ENCODE data around the gene FNDC3B.

FNDC3B gene

DNA sequence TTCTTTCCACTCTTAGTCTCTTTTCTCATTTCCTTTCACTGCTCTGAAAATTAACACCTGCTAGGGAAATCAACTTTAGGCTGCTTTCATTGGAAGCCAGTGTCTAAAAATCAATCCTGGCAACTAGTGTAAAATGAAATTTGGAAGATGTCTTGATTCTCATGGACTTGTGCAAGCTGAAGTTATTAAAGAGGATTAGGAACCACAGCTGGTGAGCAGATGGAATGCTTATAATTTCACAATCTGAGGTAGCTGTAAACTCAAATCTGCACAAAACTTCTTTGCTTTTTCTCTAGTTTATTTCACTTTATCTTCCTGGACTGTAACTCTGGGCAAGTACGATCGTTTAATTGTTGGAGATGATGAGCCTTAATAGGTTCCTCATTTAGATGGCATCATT, 233.3 kb downstream of the FNDC3B start:
- no peak for DNase-seq

DNA sequence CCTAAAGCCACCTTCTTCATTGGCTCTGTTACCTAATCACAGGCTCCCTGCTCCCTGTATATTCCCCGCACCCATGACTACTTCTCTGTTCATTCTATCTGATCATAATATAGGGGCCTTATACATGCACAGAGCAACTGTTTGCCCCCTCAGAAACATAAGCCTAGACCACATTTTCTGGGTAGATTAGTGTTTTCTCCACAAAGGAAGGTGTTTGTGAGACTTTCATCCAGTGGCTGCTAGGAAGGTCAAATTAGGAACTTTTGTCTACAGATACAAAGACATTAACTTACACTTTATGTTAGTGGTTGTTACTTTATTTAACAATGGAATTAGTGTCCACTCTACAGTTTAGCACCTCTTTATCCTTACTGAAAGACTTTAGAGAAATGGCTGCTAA, 234.0 kb downstream of the FNDC3B start:
- no peak for DNase-seq

DNA sequence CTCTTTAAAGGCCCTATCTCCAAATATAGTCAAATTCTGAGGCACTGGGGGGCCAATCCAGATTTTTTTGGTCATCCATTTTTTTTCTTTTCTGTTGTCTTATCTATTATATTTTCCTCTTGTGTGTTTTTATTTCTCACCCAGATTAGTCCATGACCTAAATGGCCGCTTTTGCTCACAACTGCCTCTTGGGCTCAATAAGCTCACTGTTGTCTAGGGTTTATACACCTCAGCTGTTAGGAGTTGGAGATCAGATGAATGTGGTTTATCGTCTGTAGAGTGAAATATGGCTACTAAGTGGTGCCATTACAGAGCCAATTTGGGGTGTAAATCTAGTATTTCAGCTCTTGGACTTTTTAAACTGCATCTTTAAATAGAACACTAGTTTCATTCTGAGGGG, 235.5 kb downstream of the FNDC3B start:
- no peak for DNase-seq

DNA sequence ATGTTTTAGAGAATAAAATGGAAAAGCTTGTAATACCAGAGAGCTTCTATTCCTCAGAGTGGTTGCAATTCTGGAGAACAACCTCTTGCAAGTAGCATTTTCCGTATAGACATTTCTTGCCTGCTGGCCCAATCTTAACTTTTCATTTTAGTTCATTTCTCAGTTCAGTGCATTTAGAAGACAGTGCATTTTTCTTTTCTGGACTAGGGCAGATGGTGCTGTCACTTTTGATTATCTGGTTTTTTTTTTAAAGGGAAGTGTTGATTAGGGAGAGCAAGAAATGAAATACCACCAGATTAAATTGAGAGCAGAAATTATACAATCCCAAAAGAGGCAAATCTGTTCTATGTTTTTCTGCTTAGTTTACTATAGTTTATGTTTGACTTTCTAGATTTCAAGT, 236.2 kb downstream of the FNDC3B start:
- DNase-seq = no peak

DNA sequence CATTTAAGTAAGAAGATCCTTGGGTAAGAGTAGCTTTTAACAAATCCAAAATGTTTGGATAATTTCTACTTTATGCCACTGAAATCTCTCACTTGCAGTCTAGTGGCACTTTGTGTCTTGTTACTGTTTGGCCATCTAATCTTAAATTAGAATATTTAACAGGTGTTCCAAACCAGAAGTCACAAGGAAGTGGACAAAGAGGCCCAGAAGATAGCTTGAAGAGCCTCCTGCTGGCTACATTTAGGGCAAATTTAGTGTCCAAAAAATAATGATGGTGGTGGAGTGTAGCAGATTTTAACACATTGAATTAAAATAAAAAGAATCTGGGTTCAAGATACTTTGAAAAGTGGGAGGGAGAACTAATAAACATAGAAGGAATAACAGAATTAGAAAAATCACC, 236.7 kb downstream of the FNDC3B start:
- no peak for DNase-seq

DNA sequence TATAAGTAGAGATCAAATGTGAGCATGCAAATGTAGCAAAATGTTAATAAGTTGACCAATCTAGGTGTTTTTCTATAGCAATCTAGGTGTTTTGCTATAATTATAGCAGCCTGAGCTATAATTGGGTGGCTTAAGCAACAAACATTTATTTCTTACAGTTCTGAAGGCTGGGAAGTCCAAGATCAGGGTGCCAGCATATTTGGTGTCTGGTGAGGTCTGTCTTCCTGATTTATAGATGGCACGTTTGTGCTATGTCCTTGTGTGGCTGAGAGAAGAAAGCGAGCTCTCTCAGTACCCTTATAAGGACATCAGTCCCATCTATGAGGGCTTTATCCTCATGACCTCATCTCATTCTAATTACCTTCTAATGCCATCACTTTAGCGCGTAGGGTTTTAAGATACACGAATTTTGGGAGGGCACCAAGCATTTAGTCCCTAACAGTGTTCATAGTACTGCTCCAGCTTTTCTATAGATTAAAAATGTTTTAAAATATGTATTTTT, 237.8 kb downstream of the FNDC3B start:
- no peak for DNase-seq

DNA sequence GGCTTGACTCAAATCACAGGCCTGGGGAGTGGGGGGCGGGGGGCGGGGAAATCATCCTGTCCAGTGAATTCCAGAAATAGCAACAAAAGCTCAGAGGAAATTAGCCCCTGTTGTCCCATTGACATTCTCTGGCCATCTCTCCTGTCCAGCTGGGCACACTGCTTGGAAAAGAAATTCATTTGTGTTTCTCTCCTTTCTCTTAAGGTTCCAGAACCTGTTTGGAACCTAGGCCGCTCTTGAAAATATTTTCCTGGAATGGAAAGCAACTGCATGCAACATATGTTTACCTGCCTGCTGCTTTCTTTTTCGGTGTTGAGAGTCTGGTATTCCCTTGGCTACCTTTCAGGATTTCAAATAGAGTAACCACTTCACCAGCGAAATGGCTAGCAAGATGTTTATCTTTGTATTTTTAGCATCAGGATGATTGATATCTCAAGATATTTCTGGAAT, 239.8 kb downstream of the FNDC3B start:
- no peak for DNase-seq

DNA sequence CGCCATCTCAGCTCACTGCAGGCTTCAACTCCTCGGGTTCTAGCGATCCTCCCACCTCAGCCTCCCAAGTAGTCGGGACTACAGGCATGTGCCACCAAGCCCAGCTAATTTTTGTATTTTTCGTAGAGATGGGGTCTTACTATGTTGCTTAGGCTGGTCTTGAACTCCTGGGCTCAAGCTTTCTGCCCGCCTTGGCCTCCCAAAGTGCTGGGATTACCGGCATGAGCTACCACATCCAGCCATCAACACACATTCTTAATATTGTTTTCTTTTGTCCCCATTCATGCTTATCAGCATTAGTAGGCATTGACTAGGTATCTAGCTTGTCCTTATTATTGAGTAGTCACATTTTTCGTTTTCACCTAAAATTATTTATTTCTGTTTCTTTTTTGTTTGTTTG, 240.6 kb downstream of the FNDC3B start:
- DNase-seq = no peak

DNA sequence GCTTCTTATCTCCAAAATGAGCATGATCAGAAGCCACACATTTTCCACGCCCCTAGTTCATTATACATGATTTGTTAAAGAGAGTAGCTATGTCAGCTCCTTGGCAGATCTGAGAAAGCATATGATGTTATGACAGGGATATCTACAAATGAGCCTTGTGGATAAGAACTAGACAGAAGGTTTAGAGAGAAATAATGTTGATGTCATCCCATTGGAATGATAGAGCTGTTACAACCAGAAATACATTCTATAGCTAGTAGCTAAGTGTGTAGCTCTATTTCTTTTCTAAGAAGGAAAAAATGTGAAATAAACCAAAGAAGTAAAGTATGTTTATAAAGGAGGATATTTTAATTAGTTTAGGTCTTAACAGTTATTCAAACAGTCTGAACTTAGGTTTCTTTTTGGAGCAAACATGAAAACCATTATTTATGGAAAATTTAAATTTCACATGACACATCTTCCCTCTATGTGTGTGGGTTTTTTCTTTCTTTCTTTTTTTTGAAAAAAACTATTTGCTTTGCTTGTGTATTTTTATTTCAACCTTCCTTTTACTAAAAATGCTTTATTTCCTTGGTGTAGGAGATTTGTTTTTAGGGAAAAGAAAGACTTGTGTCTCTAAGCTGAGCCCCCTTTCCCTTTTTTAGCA, 241.2 kb downstream of the FNDC3B start:
- DNase-seq = no peak

DNA sequence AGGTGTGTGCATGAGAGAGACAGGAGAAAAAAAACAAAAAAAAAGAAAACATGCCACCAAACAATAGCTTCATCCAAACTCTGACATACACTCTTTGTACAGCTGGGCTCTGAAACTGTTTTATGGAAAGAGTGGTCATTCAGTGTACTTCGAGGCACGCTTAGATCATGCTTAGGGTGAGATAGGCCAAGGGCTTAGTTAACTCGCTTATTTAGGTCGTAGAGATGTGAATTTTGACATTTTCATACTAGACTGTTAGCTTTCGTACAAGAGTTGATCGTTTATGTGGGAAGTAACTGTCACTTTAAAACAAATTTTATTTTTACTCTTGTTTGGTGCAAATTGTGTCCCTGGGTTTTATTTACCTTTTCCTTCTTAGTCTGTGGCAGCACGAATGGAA, 242.5 kb downstream of the FNDC3B start:
- no peak for DNase-seq

DNA sequence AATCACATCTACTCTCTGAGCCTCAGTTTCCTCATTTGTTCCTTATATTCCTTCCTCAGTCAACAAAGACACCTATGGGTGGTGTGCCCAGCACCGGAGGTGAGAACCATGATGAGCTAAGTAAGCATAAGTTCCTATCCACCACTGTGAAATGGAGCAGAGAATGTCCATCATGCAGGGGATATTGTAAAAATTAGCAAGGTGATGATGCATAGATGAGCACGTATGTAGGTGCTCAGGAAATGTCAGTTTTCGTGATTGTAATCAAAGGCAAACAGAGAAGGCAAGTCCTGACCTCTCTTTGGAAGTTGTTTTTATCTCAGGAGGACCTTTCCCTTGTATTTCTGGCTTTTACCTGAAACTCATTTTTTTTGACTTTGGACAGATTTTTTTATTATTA, 243.5 kb downstream of the FNDC3B start:
- DNase-seq = no peak

DNA sequence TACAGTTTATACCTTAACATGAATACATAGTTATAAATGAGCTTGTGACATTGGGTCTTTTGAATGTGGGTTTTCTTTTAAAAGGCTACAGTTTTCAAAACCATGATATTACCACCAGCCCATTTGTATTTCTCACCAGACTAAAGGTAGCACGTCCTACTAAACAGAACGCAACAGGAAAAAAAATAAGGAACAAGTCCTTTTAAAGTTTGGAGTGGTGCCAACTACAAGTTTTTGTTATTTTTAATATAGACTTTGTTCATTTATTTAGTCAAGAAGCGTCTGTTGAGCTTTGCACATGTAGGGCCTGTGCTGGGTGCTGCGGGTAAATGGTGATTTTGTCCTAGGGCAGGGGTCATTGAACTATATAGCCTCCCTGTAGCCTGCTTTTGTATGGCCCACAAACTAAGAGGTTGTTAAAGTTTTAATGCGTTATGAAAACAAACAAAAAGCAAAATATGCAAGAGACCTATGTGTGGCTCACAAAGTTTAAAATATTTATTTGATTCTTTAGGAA, 244.5 kb downstream of the FNDC3B start:
- DNase-seq = no peak

DNA sequence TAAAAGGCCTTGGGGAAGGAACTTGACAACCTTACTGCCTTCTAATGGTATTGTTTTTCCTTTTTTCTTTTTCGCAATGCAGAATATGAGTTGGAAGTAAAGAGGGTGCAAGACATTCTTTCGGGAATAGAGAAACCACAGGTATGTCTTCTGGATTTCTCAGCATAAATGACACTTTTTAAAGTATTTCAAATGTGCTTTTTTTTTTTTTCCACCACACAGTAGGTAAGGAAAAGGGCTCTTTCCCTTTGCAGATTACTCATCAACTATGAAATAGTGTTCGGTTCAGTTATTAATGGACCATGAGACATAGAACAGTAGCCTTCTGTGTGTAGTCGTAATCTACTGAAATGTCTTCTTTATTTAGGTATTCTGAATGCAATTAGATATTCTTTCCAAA, 246.5 kb downstream of the FNDC3B start:
- DNase-seq = no peak

DNA sequence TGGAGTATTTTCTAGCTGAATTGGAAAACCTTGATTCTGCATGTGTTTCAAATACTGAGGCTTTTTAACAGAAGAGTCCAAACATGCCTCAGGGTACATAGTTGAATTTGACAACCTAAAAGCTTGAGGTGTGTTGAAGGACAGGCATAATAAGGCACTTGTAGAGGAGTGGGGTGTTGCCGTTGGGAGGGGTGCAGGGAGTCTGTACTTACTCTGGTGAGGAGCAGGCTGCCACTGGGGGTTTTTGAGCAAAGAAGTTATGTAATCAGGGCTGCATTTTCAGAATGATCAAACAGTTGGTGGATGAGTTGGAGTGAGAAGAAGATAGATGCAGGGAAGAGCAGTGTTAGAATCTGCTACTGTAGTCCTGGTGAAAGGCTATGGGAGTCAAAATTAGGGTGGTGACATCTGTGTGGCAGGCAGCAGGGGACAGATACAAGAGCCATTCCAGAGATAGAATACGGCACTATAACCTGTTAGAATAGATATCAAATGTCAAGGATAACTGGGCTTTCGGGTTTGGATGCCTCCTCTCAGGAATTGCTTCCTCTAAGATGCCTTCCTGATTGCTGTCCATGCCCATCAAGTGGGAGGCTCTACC, 247.3 kb downstream of the FNDC3B start:
- DNase-seq = no peak

DNA sequence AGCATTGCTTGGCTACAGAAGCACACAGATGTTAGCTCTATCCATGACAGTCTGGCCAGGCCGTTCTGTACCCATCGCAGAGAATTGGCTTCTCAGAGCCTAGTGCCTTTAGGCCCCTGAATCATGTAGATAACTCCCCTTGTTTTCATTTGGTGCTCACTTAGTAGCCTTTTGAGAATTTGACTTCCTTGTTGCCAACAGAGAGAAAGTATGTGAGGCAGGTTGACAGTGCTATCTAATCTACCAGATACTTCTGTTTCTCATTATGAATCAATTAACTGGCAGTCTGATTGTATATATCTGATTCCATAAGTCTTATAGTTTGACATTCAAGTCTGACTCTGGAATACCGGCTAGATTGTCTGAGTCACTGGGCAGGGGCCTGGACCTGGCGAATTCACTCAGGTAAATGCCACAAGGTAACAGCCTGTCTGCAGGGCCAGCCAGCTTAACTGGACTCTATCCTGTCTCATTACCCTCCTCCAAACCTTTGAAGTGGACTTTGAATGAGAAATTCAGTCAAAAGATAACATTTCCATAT, 248.6 kb downstream of the FNDC3B start:
- DNase-seq = no peak

DNA sequence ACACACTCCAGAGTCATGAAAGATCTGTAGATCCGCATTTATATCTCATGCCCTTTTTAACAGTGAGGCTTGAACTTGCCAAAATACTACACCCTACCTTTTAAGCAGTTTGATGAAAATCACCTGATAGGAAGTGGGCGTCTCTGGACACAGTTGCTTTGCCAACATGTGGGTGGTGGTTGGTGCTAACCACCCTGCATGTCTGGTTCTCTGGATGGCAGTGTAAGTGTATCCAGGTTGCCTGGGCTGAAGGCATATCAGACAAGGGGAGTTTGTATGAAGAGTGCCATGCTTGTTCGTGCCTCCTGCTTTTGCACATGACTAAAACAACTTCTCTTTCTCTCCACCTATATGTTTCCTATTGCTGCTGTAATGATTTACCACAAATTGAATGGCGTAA, 249.3 kb downstream of the FNDC3B start:
- DNase-seq = no peak

DNA sequence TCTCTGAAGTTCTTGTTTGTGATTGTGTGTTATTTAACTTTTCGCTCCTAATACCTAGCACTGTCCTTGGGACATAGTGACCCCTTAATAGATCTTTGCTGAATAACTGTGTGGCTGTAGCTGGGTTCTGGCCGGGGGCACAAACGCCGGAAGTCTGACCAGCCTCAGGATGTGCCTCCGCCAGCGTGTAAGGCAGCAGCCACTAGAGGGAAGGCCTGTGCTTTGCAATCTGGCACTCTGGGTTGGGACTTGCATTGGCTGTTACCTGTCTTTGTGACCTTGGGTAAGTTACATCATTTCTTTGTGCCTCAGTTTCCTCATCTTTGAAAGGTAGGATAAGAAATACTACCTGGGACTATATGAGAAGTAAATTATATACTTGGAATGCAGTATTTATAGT, 250.2 kb downstream of the FNDC3B start:
- no peak for DNase-seq

DNA sequence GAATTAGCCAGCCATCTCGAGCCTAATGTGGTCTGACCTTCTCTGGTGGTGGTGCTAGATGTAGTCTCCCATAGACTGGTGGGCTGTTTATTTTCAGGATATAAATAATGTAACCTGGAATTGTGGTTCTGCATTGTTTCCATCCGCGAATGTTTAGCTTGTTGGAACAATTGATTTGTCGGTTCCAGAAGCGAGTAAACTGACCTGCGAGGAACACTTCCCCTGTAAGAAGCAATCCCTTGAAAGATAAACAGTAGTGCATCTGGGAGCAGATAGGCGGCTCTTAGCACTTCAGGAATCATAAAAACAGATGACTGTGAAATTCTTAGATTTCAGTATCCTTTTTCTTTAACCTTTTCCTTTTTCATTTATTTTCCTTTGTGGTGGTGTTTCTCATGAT, 251.1 kb downstream of the FNDC3B start:
- DNase-seq = no peak

DNA sequence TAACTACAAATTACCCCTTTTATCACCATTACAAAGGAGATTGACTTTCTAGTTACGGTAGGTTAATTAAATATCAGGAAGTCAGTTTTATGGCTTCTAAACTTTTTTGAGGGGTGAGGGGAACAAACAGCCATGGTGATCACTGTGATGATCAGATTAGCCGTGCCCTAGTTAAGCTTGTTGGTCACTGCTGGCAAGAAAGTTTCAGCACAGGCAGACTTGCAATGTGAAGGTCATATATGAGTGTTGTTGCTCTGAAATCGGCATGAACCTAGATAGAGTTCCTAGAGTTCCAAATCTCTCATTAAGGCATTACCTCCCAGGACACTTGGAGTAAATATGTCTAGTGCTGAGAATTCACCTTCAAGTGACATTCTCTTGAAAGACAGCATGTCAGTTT, 252.3 kb downstream of the FNDC3B start:
- DNase-seq = no peak

DNA sequence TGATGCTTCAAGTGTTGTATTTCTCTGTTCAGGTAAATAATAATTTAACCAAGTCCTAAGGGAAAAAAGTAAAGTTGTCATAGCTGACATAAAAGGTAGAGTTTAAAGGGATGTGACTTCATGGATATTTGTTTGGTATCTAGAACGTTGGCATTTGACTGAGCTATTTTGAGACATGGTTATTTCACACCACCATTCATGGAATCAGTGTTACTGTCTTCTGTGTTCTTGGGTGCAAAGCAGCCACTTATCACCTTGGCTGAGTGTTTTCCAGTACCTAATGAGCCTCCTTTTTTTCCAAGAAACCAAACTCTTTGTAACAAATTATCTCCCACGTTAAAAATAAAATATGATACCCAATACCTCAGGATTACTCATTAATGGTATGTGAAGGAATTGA, 253.0 kb downstream of the FNDC3B start:
- DNase-seq = no peak

DNA sequence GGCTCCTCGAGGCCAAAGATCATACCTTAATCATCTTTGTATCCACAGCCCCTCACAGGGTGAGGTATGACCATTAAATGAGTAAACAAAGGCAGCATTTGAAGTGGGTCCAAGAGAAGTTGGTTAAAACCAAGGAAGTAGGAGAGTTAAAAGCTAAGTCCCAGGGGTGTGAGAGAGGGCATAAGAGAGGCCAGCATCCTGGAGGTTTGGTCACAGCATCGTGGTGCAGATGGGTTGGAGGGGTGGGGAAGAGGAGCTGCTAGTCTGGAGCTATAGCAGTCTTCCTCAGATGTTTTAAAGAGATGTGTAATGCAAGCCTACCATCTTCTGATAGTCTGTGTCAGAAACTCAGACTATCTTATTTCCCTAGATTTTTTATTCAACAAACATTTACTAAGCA, 253.7 kb downstream of the FNDC3B start:
- DNase-seq = no peak

DNA sequence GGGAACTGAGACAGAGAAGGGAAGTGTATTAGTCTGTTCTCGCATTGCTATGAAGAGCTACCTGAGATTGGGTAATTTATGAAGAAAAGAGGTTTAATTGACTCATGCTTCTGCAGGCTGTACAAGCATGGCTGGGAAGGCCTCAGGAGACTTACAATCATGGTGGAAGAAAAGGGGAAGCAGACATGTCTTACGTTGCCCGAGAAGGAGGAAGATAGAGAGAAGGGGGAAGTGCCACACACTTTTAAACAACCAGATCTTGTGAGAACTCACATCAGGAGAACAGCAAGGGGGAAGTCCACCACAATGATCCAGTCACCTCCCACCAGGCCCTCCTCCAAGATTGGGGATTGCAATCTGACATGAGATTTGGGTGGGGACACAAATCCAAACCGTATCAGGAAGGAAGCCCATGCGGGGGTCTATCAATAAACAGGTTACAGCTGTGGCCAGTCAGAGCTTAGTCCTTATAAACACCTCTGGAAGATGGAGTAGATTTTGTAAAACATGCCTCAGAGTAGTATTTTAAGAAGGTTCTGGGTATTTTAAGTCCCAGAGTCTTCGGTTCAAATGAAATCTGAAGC, 254.9 kb downstream of the FNDC3B start:
- no peak for DNase-seq

DNA sequence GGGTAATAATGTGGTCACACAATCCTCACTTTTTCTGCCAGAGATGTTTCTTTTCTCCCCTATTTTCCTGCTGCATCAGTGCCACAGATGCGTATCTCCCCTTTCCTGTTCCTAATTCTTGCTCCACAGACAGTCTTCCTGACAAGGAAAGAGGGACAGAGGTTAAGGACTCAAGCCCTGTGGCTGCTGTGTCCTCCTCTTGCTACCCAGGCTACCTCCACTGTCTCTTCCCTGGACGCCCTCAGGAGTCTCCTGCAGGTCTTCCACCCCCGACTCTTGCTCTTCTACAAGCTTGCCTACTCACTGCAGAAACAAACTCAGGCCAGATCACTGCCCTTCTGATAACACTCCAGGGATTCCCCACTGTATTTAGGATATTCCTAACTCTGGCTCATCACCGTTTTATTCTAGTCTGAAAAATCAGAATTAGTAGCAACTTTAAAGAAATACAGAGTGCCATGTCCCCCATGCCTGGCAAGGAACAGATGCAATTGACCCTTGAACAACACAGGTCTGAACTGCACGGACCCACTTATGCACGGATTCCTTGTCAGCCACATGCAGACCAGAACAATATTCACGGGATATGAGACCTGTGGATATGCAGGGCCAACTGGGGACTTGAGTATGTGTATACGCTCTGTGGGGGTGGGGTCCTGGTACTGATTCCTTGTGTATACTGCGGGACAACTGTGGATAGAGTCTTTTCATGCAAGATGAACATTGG, 257.0 kb downstream of the FNDC3B start:
- DNase-seq = no peak

DNA sequence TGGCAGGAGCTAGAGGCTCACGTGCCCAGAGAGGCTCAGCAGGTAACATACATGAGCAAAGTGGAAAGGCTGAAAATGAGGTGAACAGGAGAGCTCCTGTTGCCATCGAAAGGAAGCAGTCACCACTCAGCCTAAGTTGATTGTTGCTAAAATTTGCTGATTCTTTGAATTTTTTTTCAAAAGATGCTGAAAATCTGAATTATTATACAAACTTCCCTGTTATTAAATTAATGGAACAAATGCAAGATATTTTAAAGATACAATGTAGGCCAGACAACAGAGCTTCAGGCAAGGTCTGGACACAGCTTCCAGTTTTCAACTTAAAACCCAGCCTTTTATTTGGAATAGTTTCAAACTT, 257.6 kb downstream of the FNDC3B start:
- no peak for DNase-seq

Data from activated effector memory CD4-positive, alpha-beta T cell treated with Interleukin-2 at 50 U/mL for 16 hours (primary cell).